Measurements from ENCODE around the gene IGF2. TPM values are rescaled to one million over a fixed set of nuclear protein-coding genes. Genes with fewer than 3 reads are reported as not detected.

IGF2 gene
- total and polyA plus RNA-seq, 10 of the 15 experiments (the other 5 are each of a cell fraction or from before 2014, with no cell fraction given) = 0.41 TPM; not detected in 9

- no TSS peak for BruUV-seq (replicated peaks)
- H3K27me3 ChIP-seq (replicated peaks in 1 of 2; ENCODE audit: control insufficient read depth in 2 of 2, insufficient read depth in 2 of 2, low read length in 1 of 2) = no peaks in the 10 kb centered on the region
- H3K9ac ChIP-seq (ENCODE audit: control insufficient read depth, insufficient read depth, low read length) = no peak overlapping the region
- DNase-seq (ENCODE audit: low read depth, low spot score) (no peak), FAIRE-seq (no peak), ATAC-seq (no peak)
- intact Hi-C loops (cut with micrococcal nuclease; ENCODE audit: unreplicated experiment) (no loop called here), in situ Hi-C loops (cut with MboI) (no loop called here)
- ChIA-PET SMC1A (ENCODE audit: uncharacterized antibody, unreplicated experiment) (no interaction called here), RAD21 (ENCODE audit: unreplicated experiment) (no interaction called here), POLR2A (no interaction called here), CTCF (no interaction called here)
- H3K4me1 ChIP-seq (ENCODE audit: control insufficient read depth, insufficient read depth, low read length) = no peaks in the 10 kb centered on the region
- no peak overlapping the region for H3K27ac ChIP-seq (ENCODE audit: control insufficient read depth, insufficient read depth)
- H3K4me3 ChIP-seq = no peak overlapping the region
- TF ChIP-seq MTA2 (IDR thresholded peaks at IDR 0.05; ENCODE audit: low read depth) (no peak), SKIL (IDR thresholded peaks at IDR 0.05; ENCODE audit: low read depth, poor library complexity, severe bottlenecking) (no peak), MXI1 (IDR thresholded peaks at IDR 0.05; ENCODE audit: low read depth, low read length) (no peak), BCL11A (IDR thresholded peaks at IDR 0.05; ENCODE audit: low read depth, low read length) (no peak), TAF1 (IDR thresholded peaks at IDR 0.05; ENCODE audit: borderline replicate concordance, low read depth, low read length) (no peak), CTCF (IDR thresholded peaks at IDR 0.05 in 2 of 3, conservative IDR thresholded peaks at IDR 0.05 in 1 of 3; ENCODE audit: control insufficient read depth in 2 of 3, extremely low read depth in 1 of 3, insufficient read depth in 1 of 3, low read depth in 3 of 3, low read length in 3 of 3) (no peak), JUND (IDR thresholded peaks at IDR 0.05; ENCODE audit: low read depth, low read length) (no peak), CHD2 (IDR thresholded peaks at IDR 0.05; ENCODE audit: borderline replicate concordance, low read depth, low read length) (no peak), POLR2AphosphoS2 (IDR thresholded peaks at IDR 0.05; ENCODE audit: low read depth, low read length) (no peak)
- TF ChIP-seq, protein P1, sequence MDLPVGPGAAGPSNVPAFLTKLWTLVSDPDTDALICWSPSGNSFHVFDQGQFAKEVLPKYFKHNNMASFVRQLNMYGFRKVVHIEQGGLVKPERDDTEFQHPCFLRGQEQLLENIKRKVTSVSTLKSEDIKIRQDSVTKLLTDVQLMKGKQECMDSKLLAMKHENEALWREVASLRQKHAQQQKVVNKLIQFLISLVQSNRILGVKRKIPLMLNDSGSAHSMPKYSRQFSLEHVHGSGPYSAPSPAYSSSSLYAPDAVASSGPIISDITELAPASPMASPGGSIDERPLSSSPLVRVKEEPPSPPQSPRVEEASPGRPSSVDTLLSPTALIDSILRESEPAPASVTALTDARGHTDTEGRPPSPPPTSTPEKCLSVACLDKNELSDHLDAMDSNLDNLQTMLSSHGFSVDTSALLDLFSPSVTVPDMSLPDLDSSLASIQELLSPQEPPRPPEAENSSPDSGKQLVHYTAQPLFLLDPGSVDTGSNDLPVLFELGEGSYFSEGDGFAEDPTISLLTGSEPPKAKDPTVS (IDR thresholded peaks at IDR 0.05; ENCODE audit: low read depth, low read length) = no peak
- TF ChIP-seq, protein P2, sequence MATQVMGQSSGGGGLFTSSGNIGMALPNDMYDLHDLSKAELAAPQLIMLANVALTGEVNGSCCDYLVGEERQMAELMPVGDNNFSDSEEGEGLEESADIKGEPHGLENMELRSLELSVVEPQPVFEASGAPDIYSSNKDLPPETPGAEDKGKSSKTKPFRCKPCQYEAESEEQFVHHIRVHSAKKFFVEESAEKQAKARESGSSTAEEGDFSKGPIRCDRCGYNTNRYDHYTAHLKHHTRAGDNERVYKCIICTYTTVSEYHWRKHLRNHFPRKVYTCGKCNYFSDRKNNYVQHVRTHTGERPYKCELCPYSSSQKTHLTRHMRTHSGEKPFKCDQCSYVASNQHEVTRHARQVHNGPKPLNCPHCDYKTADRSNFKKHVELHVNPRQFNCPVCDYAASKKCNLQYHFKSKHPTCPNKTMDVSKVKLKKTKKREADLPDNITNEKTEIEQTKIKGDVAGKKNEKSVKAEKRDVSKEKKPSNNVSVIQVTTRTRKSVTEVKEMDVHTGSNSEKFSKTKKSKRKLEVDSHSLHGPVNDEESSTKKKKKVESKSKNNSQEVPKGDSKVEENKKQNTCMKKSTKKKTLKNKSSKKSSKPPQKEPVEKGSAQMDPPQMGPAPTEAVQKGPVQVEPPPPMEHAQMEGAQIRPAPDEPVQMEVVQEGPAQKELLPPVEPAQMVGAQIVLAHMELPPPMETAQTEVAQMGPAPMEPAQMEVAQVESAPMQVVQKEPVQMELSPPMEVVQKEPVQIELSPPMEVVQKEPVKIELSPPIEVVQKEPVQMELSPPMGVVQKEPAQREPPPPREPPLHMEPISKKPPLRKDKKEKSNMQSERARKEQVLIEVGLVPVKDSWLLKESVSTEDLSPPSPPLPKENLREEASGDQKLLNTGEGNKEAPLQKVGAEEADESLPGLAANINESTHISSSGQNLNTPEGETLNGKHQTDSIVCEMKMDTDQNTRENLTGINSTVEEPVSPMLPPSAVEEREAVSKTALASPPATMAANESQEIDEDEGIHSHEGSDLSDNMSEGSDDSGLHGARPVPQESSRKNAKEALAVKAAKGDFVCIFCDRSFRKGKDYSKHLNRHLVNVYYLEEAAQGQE (IDR thresholded peaks at IDR 0.05; ENCODE audit: low read depth, low read length) = no peak
- H3K4me2 ChIP-seq (ENCODE audit: control insufficient read depth, insufficient read depth) = no peak overlapping the region
- WGBS (ENCODE audit: insufficient coverage, insufficient replicate concordance, low lambda C conversion rate, missing lambda C conversion rate) = 28% methylated on average over 18 of the region's 18 CpGs
- H3K9me3 ChIP-seq (replicated peaks; ENCODE audit: control insufficient read depth, insufficient read depth, low read length) = no peaks in the 10 kb centered on the region; the same call in 1 of the 3 replicates
- no peaks in the 10 kb centered on the region; the same call in 1 of the 2 replicates for H4K20me1 ChIP-seq (ENCODE audit: control insufficient read depth, insufficient read depth)
- H3K36me3 ChIP-seq (ENCODE audit: control insufficient read depth in 2 of 2, insufficient read depth in 2 of 2, low read length in 1 of 2) = no peaks in the 10 kb centered on the region
- no peak overlapping the region for H2AFZ ChIP-seq (ENCODE audit: control insufficient read depth, low read depth, low read length)
- no peaks in the 10 kb centered on the region for H3K79me2 ChIP-seq (ENCODE audit: control insufficient read depth, insufficient read depth, low read length)
Observed at GRCh38 chr11:2091786-2092463, 47.3 kb downstream of the IGF2 start.

Measured in GM12878 (cell line).